Dedifferentiated amniotic fluid mesenchymal stem cell (primary cell): Measurements from ENCODE around the gene CCDC91.
"Not testable (repeated sequence)": the region's sequence is repeated elsewhere in the genome, so short reads cannot be mapped to it uniquely, and the experiment has no call there.

Experiments
- DNase-seq: peaks from one replicate; pipeline ENCODE4 v3.0.0-alpha.2; 2016; ENCODE audit errors: extremely low spot score

Gene CCDC91

GRCh38 chr12:28184375-28184774 lies 5.9 kb upstream of the CCDC91 start:
- no peak for DNase-seq

GRCh38 chr12:28186500-28186899 lies 3.8 kb upstream of the CCDC91 start:
- no peak for DNase-seq

GRCh38 chr12:28189784-28190320 lies 404 bp upstream of the CCDC91 start:
- DNase-seq, result no peak

GRCh38 chr12:28191051-28192048 lies 1.1 kb downstream of the CCDC91 start:
- peak; percentile 17 for DNase-seq

GRCh38 chr12:28192125-28192524 lies 1.9 kb downstream of the CCDC91 start:
- DNase-seq, result no peak

- not testable (repeated sequence) for DNase-seq
Measured at GRCh38 chr12:28194621-28195020, 4.4 kb downstream of the CCDC91 start.

GRCh38 chr12:28201136-28201535 lies 10.9 kb downstream of the CCDC91 start:
- DNase-seq, result not testable (repeated sequence)

GRCh38 chr12:28202374-28203130 lies 12.3 kb downstream of the CCDC91 start:
- DNase-seq, result no peak

GRCh38 chr12:28209782-28210181 lies 19.5 kb downstream of the CCDC91 start:
- DNase-seq, result no peak

GRCh38 chr12:28212182-28212581 lies 21.9 kb downstream of the CCDC91 start:
- no peak for DNase-seq

- DNase-seq, result no peak
Measured at GRCh38 chr12:28215021-28215420, 24.8 kb downstream of the CCDC91 start.

- no peak for DNase-seq
Measured at GRCh38 chr12:28216016-28216415, 25.8 kb downstream of the CCDC91 start.

GRCh38 chr12:28217805-28218204 lies 27.5 kb downstream of the CCDC91 start:
- DNase-seq, result no peak

GRCh38 chr12:28218875-28219274 lies 28.6 kb downstream of the CCDC91 start:
- no peak for DNase-seq

- no peak for DNase-seq
Measured at GRCh38 chr12:28219827-28220226, 29.6 kb downstream of the CCDC91 start.

GRCh38 chr12:28222081-28222700 lies 31.9 kb downstream of the CCDC91 start:
- DNase-seq, result no peak

- DNase-seq, result no peak
Measured at GRCh38 chr12:28223025-28223554, 32.8 kb downstream of the CCDC91 start.

- DNase-seq, result no peak
Measured at GRCh38 chr12:28223858-28224257, 33.6 kb downstream of the CCDC91 start.

- no peak for DNase-seq
Measured at GRCh38 chr12:28226705-28227104, 36.4 kb downstream of the CCDC91 start.

- DNase-seq, result no peak
Measured at GRCh38 chr12:28227251-28227650, 37.0 kb downstream of the CCDC91 start.

GRCh38 chr12:28231248-28231647 lies 41.0 kb downstream of the CCDC91 start:
- DNase-seq, result no peak
